Measurements from ENCODE around the gene ZNF628.

The ZNF628 gene

DNA sequence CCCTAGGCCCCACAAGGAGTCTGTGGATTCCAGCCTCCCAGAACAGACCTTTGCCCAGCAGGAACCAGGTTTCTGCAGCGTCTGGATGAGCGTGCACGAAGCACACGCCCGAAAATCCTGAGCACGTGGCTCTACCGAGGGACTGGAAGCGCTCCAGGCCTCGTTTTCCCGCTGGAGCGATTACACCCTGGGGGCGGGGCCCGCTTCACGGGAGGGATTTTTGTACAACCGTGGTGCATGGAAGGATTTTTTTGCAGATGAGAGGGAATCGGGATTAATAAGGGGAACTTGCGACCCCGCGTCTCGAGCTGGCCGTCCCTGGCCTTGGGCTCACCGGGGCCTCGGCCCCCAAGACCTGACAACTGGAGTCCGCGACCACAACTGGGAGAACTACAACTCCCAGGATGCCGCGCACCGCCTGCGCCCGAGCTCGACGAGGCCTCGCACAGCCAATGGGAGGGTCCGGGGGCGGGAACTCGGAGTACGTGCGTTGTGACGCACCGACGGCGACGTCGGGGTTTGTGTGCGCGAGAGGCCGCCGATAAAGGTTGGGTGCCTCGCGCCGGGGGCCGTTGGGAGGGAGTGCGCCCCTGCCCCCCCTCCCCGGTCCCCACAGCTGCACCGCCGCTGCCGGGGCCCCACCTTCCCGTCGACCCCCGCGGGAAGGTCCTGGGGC is at the start of gene ZNF628:
Gene ZNF628 (plus strand): TSS at position 518 of the 676 bp plus-strand sequence. CDS start 3,294 bp downstream, outside the sequence.
- Histone ChIP-seq H3K36me3 (ENCODE audit: insufficient read depth, low read length) (no peaks in the 10 kb centered on the region), H3K4me1 (ENCODE audit: insufficient read depth, low read length) (peaks cover 14% of the 10 kb centered on the region; the same call in 1 of the 2 replicates), H3K9ac (ENCODE audit: low read depth, low read length) (peak within 1 kb of the TSS; percentile 99), H3K9me3 (ENCODE audit: control insufficient read depth, insufficient read depth, low read length) (no peaks in the 10 kb centered on the region)

DNA sequence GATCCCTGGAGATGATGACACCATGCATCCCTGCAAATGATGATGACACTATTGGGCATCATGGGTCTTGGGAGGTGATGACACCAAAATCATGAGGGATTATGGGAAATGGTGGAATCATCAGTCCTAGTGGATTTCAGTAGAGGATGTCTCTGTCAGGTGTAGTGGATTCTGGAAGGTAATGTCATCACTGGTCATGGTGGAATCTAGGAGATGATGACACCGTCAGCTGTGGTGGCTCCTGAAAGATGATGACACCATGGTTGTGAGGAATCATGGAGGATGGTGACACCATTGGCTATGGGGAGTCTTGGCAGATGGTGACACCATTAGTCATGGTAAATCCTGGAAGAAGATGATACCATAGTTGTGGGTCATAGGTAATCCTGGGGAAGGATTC is 45.2 kb upstream of the ZNF628 start:
- Histone ChIP-seq H3K36me3 (ENCODE audit: insufficient read depth, low read length) (no peaks in the 10 kb centered on the region), H3K9ac (ENCODE audit: low read depth, low read length) (no peak overlapping the region), H3K4me1 (ENCODE audit: insufficient read depth, low read length) (no peaks in the 10 kb centered on the region; the same call in 1 of the 2 replicates), H3K9me3 (ENCODE audit: control insufficient read depth, insufficient read depth, low read length) (no peaks in the 10 kb centered on the region)

DNA sequence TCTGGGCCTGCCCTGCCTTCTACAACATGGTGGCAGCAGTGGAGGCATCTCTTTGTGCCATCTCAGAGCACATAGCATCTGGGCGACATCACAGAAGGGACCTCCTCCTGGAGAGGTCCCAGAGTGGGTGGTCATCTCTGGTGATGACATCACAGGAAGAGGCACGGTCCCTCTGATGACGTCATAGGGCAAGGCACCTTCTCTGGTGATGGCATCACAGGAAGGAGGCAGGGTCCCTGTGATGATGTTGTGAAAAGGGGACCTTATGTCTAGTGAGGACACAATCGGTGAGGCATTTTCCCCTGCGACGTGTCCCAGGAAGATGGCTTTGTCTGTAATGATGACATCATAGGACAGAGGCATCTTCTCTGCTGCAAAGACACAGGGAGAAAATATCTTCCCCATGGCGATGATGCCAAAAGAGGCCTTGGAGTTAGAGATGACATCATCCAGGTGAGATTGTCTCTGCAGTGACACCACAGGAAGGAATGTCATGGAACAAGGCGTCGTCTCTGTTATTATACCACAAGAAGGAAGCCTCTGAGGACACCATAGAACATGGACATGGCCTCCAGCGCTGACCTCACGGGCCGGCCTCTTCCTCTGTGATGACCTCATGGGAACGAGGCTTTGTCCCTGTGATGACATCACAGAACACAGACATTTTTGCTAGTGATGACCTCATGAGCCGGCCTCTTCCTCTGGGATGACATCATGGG is 44.0 kb upstream of the ZNF628 start:
- Histone ChIP-seq H3K9ac (ENCODE audit: low read depth, low read length) (no peak overlapping the region), H3K4me1 (ENCODE audit: insufficient read depth, low read length) (no peaks in the 10 kb centered on the region; the same call in 1 of the 2 replicates), H3K9me3 (ENCODE audit: control insufficient read depth, insufficient read depth, low read length) (no peaks in the 10 kb centered on the region), H3K36me3 (ENCODE audit: insufficient read depth, low read length) (no peaks in the 10 kb centered on the region)

DNA sequence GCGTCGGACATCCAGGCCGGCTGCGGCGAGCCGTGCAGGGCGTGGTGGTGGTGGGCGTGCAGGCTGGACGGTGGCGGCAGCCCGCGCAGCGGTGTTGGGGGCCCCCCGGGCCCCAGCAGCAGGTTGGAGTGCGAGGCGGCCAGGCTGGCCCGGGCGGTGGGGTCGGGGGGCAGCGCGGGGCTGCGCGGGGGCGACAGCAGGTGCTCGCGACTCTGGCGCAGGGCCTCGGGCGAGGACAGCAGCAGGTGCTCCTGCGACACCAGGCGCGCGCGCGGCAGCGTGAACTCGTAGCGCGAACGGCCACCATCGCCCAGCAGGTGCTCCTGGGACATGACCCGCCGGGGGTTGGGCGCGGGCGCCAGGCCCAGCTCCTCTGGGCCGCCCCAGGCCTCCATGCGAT is 43.1 kb upstream of the ZNF628 start:
- Histone ChIP-seq H3K9me3 (ENCODE audit: control insufficient read depth, insufficient read depth, low read length) (no peaks in the 10 kb centered on the region), H3K36me3 (ENCODE audit: insufficient read depth, low read length) (no peaks in the 10 kb centered on the region), H3K9ac (ENCODE audit: low read depth, low read length) (no peak overlapping the region), H3K4me1 (ENCODE audit: insufficient read depth, low read length) (no peaks in the 10 kb centered on the region; the same call in 1 of the 2 replicates)

DNA sequence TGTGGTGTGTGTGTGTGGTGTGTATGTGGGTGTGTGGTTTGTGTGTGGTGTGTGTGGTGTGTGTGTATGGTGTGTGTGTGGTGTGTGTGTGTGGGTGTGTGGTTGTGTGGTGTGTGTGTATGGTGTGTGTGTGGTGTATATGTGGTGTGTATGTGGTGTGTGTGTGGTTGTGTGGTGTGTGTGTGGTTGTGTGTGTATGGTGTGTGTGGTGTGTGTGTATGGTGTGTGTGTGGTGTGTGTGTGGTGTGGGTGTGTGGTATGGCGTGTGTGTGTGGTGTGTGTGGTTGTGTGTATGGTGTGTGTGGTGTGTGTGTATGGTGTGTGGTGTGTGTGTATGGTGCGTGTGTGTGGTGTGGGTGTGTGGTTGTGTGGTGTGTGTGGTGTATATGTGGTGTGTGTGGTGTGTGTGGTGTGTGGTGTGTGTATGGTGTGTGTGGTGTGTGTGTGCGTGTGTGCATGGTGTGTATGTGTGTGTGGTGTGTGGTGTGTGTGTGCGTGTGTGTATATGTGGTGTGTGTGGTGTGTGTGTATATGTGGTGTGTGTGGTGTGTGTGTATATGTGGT is 42.0 kb upstream of the ZNF628 start:
- Histone ChIP-seq H3K36me3 (ENCODE audit: insufficient read depth, low read length) (no peaks in the 10 kb centered on the region), H3K4me1 (ENCODE audit: insufficient read depth, low read length) (no peaks in the 10 kb centered on the region), H3K9me3 (ENCODE audit: control insufficient read depth, insufficient read depth, low read length) (no peaks in the 10 kb centered on the region), H3K9ac (ENCODE audit: low read depth, low read length) (no peak overlapping the region)

DNA sequence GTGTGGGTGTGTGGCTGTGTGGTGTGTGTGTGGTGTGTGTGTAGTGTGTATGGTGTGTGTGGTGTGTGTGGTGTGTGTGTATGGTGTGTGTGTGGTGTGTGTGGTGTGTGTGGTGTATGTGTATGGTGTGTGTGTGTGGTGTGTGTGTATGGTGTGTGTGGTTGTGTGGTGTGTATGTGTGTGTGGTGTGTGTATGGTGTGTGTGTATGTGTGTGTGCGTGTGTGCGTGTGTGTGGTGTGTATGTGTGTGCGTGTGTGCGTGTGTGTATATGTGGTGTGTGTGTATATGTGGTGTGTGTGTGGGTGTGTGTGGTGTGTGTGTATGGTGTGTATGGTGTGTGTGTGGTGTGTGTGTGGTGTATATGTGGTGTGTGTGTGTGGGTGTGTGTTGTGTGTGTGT is 41.4 kb upstream of the ZNF628 start:
- H3K4me1 ChIP-seq (ENCODE audit: insufficient read depth, low read length), result no peaks in the 10 kb centered on the region
- H3K9me3 ChIP-seq (ENCODE audit: control insufficient read depth, insufficient read depth, low read length), result no peaks in the 10 kb centered on the region
- H3K36me3 ChIP-seq (ENCODE audit: insufficient read depth, low read length), result no peaks in the 10 kb centered on the region
- no peak overlapping the region for H3K9ac ChIP-seq (ENCODE audit: low read depth, low read length)

DNA sequence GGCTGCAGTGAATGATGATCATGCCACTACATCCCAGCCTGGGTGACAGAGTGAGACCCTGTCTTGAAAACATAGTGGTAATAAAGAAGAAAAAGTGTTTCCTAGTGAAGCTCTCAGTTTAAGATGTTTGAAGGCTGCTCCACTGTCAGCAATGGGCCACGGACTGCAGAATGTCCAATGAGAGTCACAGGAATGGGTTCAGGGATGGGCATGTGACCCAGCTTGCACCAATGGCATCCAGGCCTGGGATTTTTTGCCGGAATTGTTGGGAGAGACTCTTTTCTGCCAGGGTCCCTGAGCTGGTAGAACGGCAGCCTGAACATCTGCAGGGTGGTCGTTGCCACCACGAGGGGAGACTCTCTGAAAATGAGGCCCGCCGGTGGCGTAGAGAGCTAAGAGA is 39.6 kb upstream of the ZNF628 start:
- no peaks in the 10 kb centered on the region for H3K36me3 ChIP-seq (ENCODE audit: insufficient read depth, low read length)
- H3K4me1 ChIP-seq (ENCODE audit: insufficient read depth, low read length), result no peaks in the 10 kb centered on the region
- no peaks in the 10 kb centered on the region for H3K9me3 ChIP-seq (ENCODE audit: control insufficient read depth, insufficient read depth, low read length)
- no peak overlapping the region for H3K9ac ChIP-seq (ENCODE audit: low read depth, low read length)

DNA sequence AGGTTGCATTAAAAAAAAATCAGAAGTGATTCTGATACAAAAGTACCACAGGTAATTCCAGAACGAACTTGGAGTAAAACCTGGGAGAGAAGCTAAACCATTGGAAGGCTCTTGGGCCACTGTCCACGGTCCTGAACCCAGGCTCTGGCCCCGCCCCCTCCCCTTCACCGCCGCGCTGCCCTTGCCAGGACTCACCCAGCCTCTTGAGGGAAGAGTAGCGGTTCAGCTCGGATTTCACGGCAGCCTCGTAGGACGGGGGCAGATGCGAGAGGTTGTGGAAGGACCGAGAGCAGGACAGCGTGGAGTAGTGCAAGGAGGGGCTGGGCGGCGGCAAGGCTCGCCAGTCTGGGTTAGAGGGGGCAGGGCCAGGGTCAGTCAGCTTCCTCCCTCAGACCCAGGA is 39.0 kb upstream of the ZNF628 start:
- no peaks in the 10 kb centered on the region for H3K36me3 ChIP-seq (ENCODE audit: insufficient read depth, low read length)
- no peaks in the 10 kb centered on the region for H3K9me3 ChIP-seq (ENCODE audit: control insufficient read depth, insufficient read depth, low read length)
- no peak overlapping the region for H3K9ac ChIP-seq (ENCODE audit: low read depth, low read length)
- H3K4me1 ChIP-seq (ENCODE audit: insufficient read depth, low read length), result no peaks in the 10 kb centered on the region

DNA sequence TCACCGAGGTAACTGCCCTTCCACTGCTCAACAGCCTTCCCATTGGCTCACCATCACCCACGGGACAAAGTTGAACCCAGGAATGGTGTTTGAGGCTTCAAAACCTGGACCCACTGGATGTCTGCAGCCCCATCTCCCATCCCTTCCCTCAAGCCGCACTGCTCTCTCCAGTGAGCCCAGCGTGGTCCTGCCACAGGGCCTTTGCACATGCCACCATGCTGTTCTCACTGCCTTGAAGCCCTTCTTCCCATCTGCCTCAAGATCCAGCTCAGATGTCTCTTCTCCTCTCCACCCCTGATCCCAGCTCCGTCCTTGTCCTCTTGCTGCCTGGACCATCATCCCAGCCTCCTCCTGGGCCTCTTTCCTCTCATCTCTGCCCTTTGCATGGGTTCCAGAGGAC is 37.4 kb upstream of the ZNF628 start:
- Histone ChIP-seq H3K36me3 (ENCODE audit: insufficient read depth, low read length) (no peaks in the 10 kb centered on the region), H3K4me1 (ENCODE audit: insufficient read depth, low read length) (no peaks in the 10 kb centered on the region), H3K9me3 (ENCODE audit: control insufficient read depth, insufficient read depth, low read length) (no peaks in the 10 kb centered on the region), H3K9ac (ENCODE audit: low read depth, low read length) (no peak overlapping the region)

DNA sequence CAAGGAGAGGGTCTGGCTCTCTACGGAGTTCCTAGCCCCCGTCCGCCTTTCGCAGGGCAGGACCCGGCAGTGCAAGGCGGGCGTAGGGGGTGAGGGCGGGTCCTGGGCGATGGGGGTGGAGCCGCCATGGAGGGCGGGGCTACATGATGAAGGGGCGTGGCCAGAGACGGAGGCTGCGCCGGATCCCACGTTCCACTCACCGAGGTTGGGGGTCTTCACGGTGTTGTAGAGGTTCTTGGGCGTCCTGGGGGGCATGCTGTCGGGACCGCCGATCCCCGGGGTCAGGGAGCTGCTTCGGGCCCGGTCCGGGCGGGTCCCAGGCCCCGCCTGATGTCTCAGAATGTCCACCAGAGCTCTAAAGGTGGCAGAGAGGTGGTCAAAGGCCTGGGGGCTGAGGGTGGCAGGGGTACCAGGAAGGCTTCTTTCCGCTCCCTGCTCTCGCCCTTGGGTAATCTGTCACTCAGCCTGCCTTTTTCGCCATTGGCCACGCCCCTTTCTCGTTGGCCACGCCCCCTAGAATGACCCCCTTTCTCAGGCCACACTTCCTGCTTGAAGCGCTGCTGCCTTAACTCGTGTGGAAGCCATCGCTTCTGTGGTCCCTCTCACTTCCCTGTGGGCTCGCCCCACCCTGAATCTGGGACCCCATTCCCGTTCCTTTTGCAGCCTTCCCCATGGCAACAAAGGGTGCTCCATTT is 35.9 kb upstream of the ZNF628 start:
- Histone ChIP-seq H3K36me3 (ENCODE audit: insufficient read depth, low read length) (no peaks in the 10 kb centered on the region), H3K4me1 (ENCODE audit: insufficient read depth, low read length) (no peaks in the 10 kb centered on the region), H3K9me3 (ENCODE audit: control insufficient read depth, insufficient read depth, low read length) (no peaks in the 10 kb centered on the region), H3K9ac (ENCODE audit: low read depth, low read length) (peak overlapping the region; percentile 54)

DNA sequence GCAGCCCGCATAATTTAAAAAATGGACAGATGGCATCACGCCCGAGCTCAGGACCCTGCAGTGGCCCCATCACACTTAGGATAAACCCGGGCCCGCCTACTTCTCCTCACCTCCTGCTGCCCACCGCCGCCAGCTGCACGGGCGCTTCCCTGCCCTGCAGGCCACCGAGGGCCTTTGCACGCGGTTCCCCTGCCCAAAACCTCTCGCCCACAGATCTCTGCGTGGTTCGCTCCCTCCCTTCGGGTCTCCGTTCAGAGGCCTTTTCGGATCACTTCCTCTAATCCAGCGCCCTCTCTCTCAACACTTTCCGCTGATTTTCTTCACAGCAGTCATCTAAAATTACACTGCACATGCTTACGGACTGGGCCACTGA is 35.1 kb upstream of the ZNF628 start:
- Histone ChIP-seq H3K9ac (ENCODE audit: low read depth, low read length) (peak overlapping the region; percentile 54; the same call in 1 of the 2 replicates), H3K4me1 (ENCODE audit: insufficient read depth, low read length) (no peaks in the 10 kb centered on the region), H3K9me3 (ENCODE audit: control insufficient read depth, insufficient read depth, low read length) (no peaks in the 10 kb centered on the region), H3K36me3 (ENCODE audit: insufficient read depth, low read length) (no peaks in the 10 kb centered on the region)

DNA sequence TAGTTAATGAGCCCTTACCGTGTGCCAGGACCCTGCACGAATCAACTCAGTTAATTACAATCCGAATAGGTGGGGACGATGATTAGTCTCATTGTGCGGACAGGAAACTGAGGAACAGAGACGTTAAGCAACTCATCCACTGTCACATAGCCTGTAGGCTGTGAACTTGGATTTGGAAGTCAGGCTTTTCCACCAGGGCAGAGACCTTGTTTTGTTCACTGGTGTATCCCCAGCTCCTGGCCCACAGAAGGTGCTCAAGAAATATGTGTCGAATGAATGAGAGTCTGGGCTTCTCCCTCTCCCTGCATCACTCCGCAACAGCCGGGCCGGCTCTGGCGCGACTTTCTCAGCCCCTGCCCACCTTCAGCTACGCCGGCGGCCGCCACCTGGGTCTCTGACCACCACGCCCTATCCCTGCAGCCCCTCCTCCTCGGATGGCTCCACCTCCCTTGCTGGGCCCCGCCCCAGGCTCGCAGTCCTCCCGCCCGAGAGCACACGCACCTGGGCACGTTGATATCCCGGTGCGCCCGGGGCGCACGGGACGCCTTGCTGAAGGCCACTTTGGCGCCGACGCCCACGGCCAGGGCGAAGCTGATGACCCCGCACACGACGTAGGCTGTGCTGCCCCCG is 34.6 kb upstream of the ZNF628 start:
- Histone ChIP-seq H3K36me3 (ENCODE audit: insufficient read depth, low read length) (no peaks in the 10 kb centered on the region), H3K4me1 (ENCODE audit: insufficient read depth, low read length) (no peaks in the 10 kb centered on the region), H3K9me3 (ENCODE audit: control insufficient read depth, insufficient read depth, low read length) (no peaks in the 10 kb centered on the region), H3K9ac (ENCODE audit: low read depth, low read length) (peak overlapping the region; percentile 54; the same call in 1 of the 2 replicates)

DNA sequence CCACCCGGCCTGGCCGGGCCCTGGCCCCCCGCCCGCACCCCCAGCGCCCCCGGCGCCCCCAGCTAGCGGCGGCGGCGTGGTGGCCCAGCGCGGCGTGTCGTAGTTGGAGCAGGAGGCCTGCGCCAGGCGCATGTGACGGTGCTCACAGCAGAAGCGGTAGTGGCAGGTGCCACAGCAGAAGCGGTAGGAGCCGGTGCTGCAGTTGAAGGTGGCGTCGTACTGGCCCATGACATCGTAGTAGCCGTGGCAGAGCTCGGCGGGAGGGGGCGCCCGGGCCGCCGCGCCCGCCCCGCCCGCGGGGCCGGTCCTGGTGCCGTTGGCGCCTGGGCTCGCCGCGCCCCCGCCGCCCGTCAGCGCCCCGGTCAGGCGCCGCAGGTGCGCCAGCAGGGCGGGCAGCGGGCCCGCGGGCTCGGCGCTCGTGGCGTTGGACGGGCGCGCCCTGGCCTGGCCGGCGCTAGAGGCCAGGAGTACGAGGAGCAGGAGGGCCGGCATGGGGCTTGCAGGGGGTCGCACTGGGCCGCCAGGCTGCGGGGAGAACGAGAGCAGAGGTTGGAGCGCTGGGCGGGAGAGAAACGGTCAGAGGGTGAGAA is 34.0 kb upstream of the ZNF628 start:
- no peaks in the 10 kb centered on the region for H3K9me3 ChIP-seq (ENCODE audit: control insufficient read depth, insufficient read depth, low read length)
- H3K36me3 ChIP-seq (ENCODE audit: insufficient read depth, low read length), result no peaks in the 10 kb centered on the region
- H3K9ac ChIP-seq (ENCODE audit: low read depth, low read length), result no peak overlapping the region; the same call in 1 of the 2 replicates
- no peaks in the 10 kb centered on the region for H3K4me1 ChIP-seq (ENCODE audit: insufficient read depth, low read length)

All from ES-I3 (cell line).